Smooth muscle cell (in vitro differentiated cells): ENCODE data around the gene PSMB7. TPM values are rescaled to one million over a fixed set of nuclear protein-coding genes. Genes with fewer than 3 reads are reported as not detected.

Experiments used
- DNase-seq: peaks from one replicate; lab custom pipeline; 2025; ENCODE audit not compliant: unreplicated experiment; lab: John Stamatoyannopoulos, UW
- H2AFZ ChIP-seq: fragments of 200-600 bp; sonication (generic); 2 replicates; pipeline ENCODE4 v1.6.0; 2016; ENCODE audit warnings: antibody characterized with exemption, low read depth, mild to moderate bottlenecking
- H3F3A ChIP-seq: fragments of 200-600 bp; sonication (generic); 2 replicates; pipeline ENCODE4 v1.6.0; 2017; ENCODE audit warnings: antibody characterized with exemption, low read depth
- H3K27ac ChIP-seq: fragments of 200-600 bp; sonication (generic); 2 replicates; pipeline ENCODE4 v1.5.1; 2016; ENCODE audit warnings: low read depth, mild to moderate bottlenecking
- H3K27me3 ChIP-seq: fragments of 200-600 bp; sonication (generic); 2 replicates; pipeline ENCODE4 v1.6.1; 2016; ENCODE audit warnings: low read depth, mild to moderate bottlenecking
- H3K36me3 ChIP-seq: fragments of 200-600 bp; sonication (generic); 2 replicates; pipeline ENCODE4 v1.5.1; 2016; ENCODE audit warnings: low read depth
- H3K4me1 ChIP-seq: fragments of 200-600 bp; sonication (generic); 2 replicates; pipeline ENCODE4 v1.5.1; 2016; ENCODE audit warnings: low read depth
- H3K4me2 ChIP-seq: fragments of 200-600 bp; sonication (generic); 2 replicates; pipeline ENCODE4 v1.6.0; 2016; ENCODE audit warnings: mild to moderate bottlenecking
- H3K4me3 ChIP-seq: fragments of 200-600 bp; sonication (generic); 2 replicates; pipeline ENCODE4 v1.5.1; 2016; ENCODE audit warnings: mild to moderate bottlenecking
- H3K79me2 ChIP-seq: fragments of 200-600 bp; sonication (generic); 2 replicates; pipeline ENCODE4 v1.6.0; 2016; ENCODE audit warnings: low read depth, mild to moderate bottlenecking
- H3K9ac ChIP-seq: fragments of 200-600 bp; sonication (generic); 2 replicates; pipeline ENCODE4 v1.6.0; 2016; ENCODE audit warnings: low read depth
- H3K9me3 ChIP-seq: fragments of 200-600 bp; sonication (generic); replicated peaks from 2 replicates; pipeline ENCODE4 v1.5.1; 2016; ENCODE audit warnings: low read depth
- H4K20me1 ChIP-seq: fragments of 200-600 bp; sonication (generic); 2 replicates; pipeline ENCODE4 v1.6.0; 2016; ENCODE audit warnings: low read depth
- CTCF ChIP-seq: fragments of 200-600 bp; sonication (generic); IDR thresholded peaks from 2 replicates; pipeline ENCODE4 v1.5.1; 2017; ENCODE audit warnings: borderline replicate concordance, mild to moderate bottlenecking, antibody characterized with exemption; ENCODE audit not compliant: insufficient read depth, poor library complexity, severe bottlenecking
- WGBS: methylation state at CpG from one replicate; pipeline ENCODE4 v1.1.7; 2016; ENCODE audit warnings: low lambda C conversion rate; 5-methylcytosine and 5-hydroxymethylcytosine counted together
- polyA plus RNA-seq: library from polyadenylated mRNA; unstranded; fragments of >200 nt; fragmentation: Nextera tagmentation; extraction: Ambion mirVana; gene quantifications from 2 replicates; pipeline ENCODE4 v1.2.1, GENCODE V29; 2016
- total RNA-seq: library from RNA; depleted of rRNA; stranded (reverse); fragments of >200 nt; gene quantifications from 2 replicates; pipeline ENCODE4 v1.2.3, GENCODE V29; 2014

PSMB7 gene
- total and polyA plus RNA-seq, 2 experiments from 2014 or later: 246 to 302 TPM

DNA sequence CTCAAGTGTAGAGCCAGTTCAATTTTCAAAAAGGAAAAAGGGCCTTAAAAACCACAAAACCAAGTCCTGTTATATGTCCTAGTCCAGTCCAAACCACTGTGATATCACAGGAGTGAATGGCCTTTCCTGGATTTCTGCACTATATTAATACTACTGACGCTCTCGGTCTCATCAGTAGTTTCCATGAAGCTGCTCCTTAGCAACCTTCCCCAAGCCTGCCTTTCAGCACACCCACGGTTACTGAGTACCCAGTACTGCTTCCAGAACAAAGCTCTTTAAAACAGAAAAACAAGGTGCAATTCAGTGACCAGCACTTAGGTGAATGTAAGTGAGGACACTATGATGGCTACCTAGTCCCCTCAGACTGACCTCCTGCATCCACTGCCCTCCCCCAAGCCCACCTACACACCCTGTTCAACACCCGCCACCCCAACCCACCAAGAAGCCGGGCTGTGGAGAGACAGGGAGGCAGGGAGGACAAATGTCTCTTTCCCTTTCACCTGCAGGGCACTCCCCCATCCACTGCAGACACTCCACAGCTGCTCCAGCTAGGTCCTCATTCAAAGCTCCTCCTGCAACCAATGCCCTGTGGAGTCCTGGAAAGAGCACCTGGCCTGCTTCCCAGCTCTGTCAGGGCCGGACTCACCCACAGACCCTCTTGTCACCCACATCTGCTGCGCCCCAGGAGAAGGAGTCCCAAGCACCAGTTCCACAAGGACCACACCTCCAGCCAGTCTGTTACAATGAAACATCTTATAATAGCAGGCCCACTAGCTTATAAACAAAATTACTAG, 25.9 kb downstream of the PSMB7 start:
- Histone ChIP-seq H3K79me2 (peaks cover 58% of the 10 kb centered on the region), H3K36me3 (no peaks in the 10 kb centered on the region), H3K9ac (no peak overlapping the region), H3K4me1 (peaks cover 18% of the 10 kb centered on the region), H3K27me3 (no peaks in the 10 kb centered on the region), H3K9me3 (no peaks in the 10 kb centered on the region), H3K4me2 (no peak overlapping the region), H3F3A (peaks cover 12% of the 10 kb centered on the region), H3K27ac (no peak overlapping the region), H3K4me3 (no peak overlapping the region), H4K20me1 (peaks cover 100% of the 10 kb centered on the region), H2AFZ (no peak overlapping the region)
- 94% methylated on average over 7 of the region's 7 CpGs for WGBS
- no peak for DNase-seq
- TF ChIP-seq CTCF: no peak

GRCh38 chr9:124388275-124389048, 26.8 kb downstream of the PSMB7 start:
- Histone ChIP-seq H3K4me1 (peaks cover 18% of the 10 kb centered on the region), H4K20me1 (peaks cover 100% of the 10 kb centered on the region), H3K9ac (no peak overlapping the region), H2AFZ (no peak overlapping the region), H3K4me2 (no peak overlapping the region), H3K27me3 (no peaks in the 10 kb centered on the region), H3K79me2 (peaks cover 56% of the 10 kb centered on the region), H3K36me3 (peaks cover 1% of the 10 kb centered on the region), H3F3A (peaks cover 8% of the 10 kb centered on the region), H3K4me3 (no peak overlapping the region), H3K9me3 (no peaks in the 10 kb centered on the region), H3K27ac (no peak overlapping the region)
- DNase-seq: no peak
- no peak for TF ChIP-seq CTCF
- whole genome bisulfite sequencing: 95% methylated on average over 12 of the region's 12 CpGs

DNA sequence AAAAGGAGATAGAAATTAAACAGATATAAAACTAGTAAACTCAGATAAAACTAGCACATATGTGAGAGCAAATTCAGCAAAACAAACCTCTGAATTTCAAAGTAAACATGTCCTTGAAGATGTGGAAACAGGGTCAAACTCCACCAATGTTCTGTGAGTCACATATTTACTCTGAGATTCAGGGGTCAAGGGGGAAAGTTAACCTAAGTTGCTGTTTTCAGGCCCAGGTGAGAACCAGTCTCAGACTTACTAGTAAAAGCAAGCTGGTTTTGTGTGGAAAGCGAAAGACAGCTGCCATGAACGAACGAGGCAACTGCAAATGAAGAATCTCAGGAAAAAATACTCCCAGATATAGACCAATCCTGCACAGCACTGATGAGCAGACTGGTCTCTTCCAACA, 29.0 kb downstream of the PSMB7 start:
- Histone ChIP-seq H2AFZ (no peak overlapping the region), H3K9ac (no peak overlapping the region), H3K27me3 (no peaks in the 10 kb centered on the region), H4K20me1 (peaks cover 98% of the 10 kb centered on the region), H3F3A (no peaks in the 10 kb centered on the region), H3K4me2 (no peak overlapping the region), H3K36me3 (peaks cover 7% of the 10 kb centered on the region), H3K79me2 (peaks cover 53% of the 10 kb centered on the region), H3K4me1 (peaks cover 12% of the 10 kb centered on the region), H3K4me3 (no peak overlapping the region), H3K9me3 (no peaks in the 10 kb centered on the region), H3K27ac (no peak overlapping the region)
- 92% methylated on average over 3 of the region's 3 CpGs for WGBS
- TF ChIP-seq CTCF: no peak
- DNase-seq: no peak
